ENCODE results near the gene MYO1G. TPM values are rescaled to one million over a fixed set of nuclear protein-coding genes. Genes with fewer than 3 reads are reported as not detected.
A peak's percentile ranks its signal among the peaks of the same experiment; 100 is the strongest.

Gene MYO1G
- total RNA-seq, 1 experiment from 2014 or later, result 62.4 TPM

GRCh38 chr7:44958645-44959344 lies 20.0 kb downstream of the MYO1G start:
- Histone ChIP-seq H3K79me2 (ENCODE audit: low read length) (no peaks in the 10 kb centered on the region), H2AFZ (ENCODE audit: low read length) (no peak overlapping the region), H3K4me3 (ENCODE audit: low read length) (no peak overlapping the region), H3K27ac (ENCODE audit: low read length) (no peak overlapping the region), H3K9me2 (replicated peaks; ENCODE audit: insufficient read depth, low read length) (no peaks in the 10 kb centered on the region), H4K20me1 (ENCODE audit: insufficient read depth, low read depth, low read length) (no peaks in the 10 kb centered on the region; the same call in 1 of the 2 replicates), H3K9me3 (ENCODE audit: low read length) (no peaks in the 10 kb centered on the region), H3K36me3 (ENCODE audit: insufficient read depth, low read length) (no peaks in the 10 kb centered on the region), H3K9ac (ENCODE audit: low read length) (no peak overlapping the region), H3K4me1 (ENCODE audit: low read length) (peaks cover 14% of the 10 kb centered on the region), H3K27me3 (ENCODE audit: low read length) (no peaks in the 10 kb centered on the region), H3K4me2 (ENCODE audit: low read depth, low read length, poor library complexity, severe bottlenecking) (no peak overlapping the region)
- DNase-seq, result no peak

DNA sequence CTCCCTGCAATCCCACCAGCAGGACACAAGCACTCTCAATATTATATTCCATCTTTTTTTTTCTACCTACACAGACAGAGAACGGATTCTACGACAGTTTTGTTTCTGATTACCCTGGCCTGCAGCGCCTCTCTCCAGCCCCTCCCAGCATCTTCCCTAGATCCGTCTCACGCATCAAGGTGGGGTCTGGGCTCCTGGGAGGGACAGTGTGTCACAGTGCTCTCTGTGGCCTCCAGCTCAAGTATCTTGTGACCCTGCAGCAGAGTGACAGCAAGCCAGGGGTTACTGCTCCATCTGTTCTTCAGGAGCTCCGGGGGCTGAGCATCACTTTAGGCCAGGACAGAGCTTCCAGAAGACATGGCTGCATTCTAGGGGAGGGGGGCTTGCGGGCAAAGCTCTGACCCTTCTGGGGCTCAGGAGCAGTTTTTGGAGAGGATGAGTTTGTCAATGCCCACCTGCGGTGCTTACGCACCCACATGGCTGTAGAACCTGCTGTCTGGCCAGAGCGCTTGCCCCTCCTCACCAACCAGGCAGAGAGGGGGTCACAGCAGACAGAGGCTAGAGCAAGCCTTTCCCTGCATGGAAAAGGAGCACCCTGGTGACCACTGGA lies 22.6 kb downstream of the MYO1G start:
- Histone ChIP-seq H3K27ac (ENCODE audit: low read length) (no peak overlapping the region), H3K4me2 (ENCODE audit: low read depth, low read length, poor library complexity, severe bottlenecking) (no peak overlapping the region), H3K9ac (ENCODE audit: low read length) (no peak overlapping the region)

DNA sequence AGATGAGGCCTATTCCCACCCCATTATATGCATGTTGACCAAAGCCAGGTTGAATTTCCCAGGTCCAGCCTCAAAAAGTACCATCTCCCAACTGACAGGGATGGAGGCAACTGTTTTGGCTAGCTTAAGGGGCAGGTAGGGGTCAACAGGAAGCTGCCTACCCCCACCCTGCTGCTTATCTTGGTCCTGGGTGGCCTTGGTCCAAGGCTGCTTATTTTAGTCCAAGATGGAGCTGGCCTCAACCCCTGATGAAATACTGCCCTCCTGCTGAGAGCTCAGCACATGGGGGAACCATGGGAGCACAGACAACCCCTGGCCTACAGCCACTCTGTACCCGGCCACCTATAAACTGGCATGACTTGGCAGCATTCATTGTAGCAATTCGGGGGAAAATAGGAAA lies 23.1 kb downstream of the MYO1G start:
- no peaks in the 10 kb centered on the region for H3K36me3 ChIP-seq (ENCODE audit: insufficient read depth, low read length)
- no peaks in the 10 kb centered on the region for H3K79me2 ChIP-seq (ENCODE audit: low read length)
- H3K27ac ChIP-seq (ENCODE audit: low read length), result no peak overlapping the region
- no peak for DNase-seq
- H3K4me3 ChIP-seq (ENCODE audit: low read length), result no peak overlapping the region
- no peak overlapping the region for H2AFZ ChIP-seq (ENCODE audit: low read length)
- H4K20me1 ChIP-seq (ENCODE audit: insufficient read depth, low read depth, low read length), result no peaks in the 10 kb centered on the region; the same call in 1 of the 2 replicates
- no peak overlapping the region for H3K9ac ChIP-seq (ENCODE audit: low read length)
- H3K27me3 ChIP-seq (ENCODE audit: low read length), result no peaks in the 10 kb centered on the region
- no peaks in the 10 kb centered on the region for H3K9me2 ChIP-seq (replicated peaks; ENCODE audit: insufficient read depth, low read length)
- no peaks in the 10 kb centered on the region for H3K9me3 ChIP-seq (ENCODE audit: low read length)
- peaks cover 14% of the 10 kb centered on the region for H3K4me1 ChIP-seq (ENCODE audit: low read length)
- no peak overlapping the region for H3K4me2 ChIP-seq (ENCODE audit: low read depth, low read length, poor library complexity, severe bottlenecking)

More for the DNA sequence above, 22.6 kb downstream of the MYO1G start:
- peaks cover 14% of the 10 kb centered on the region for H3K4me1 ChIP-seq (ENCODE audit: low read length)
- no peak overlapping the region for H2AFZ ChIP-seq (ENCODE audit: low read length)
- H3K4me3 ChIP-seq (ENCODE audit: low read length), result no peak overlapping the region
- H4K20me1 ChIP-seq (ENCODE audit: insufficient read depth, low read depth, low read length), result no peaks in the 10 kb centered on the region; the same call in 1 of the 2 replicates
- no peak for DNase-seq
- H3K9me3 ChIP-seq (ENCODE audit: low read length), result no peaks in the 10 kb centered on the region
- no peaks in the 10 kb centered on the region for H3K27me3 ChIP-seq (ENCODE audit: low read length)
- H3K36me3 ChIP-seq (ENCODE audit: insufficient read depth, low read length), result no peaks in the 10 kb centered on the region
- no peaks in the 10 kb centered on the region for H3K9me2 ChIP-seq (replicated peaks; ENCODE audit: insufficient read depth, low read length)
- H3K79me2 ChIP-seq (ENCODE audit: low read length), result no peaks in the 10 kb centered on the region

DNA sequence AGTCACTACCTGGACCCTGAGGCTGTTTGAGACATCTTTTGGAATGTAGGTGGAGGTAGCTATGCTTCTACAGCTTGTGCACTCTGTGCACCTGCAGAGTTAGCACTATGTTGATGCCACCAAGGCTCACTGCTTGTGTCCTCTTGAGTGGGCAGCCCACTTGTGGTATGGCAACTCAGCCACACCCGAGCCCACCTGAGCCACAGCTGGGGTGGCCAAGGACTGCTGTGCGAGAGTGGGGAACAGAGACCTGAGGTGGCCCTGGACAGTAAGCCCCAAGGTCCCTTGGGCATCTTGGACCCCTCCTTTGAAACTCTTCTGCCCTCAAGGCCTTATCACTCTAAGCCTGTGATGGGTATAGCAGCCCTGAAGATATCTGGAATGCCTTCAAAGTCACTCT lies 25.7 kb downstream of the MYO1G start:
- no peaks in the 10 kb centered on the region for H4K20me1 ChIP-seq (ENCODE audit: insufficient read depth, low read depth, low read length)
- no peak overlapping the region for H3K9ac ChIP-seq (ENCODE audit: low read length)
- H3K27me3 ChIP-seq (ENCODE audit: low read length), result no peaks in the 10 kb centered on the region
- H2AFZ ChIP-seq (ENCODE audit: low read length), result no peak overlapping the region
- H3K79me2 ChIP-seq (ENCODE audit: low read length), result no peaks in the 10 kb centered on the region
- H3K9me2 ChIP-seq (replicated peaks; ENCODE audit: insufficient read depth, low read length), result no peaks in the 10 kb centered on the region
- no peak overlapping the region for H3K4me2 ChIP-seq (ENCODE audit: low read depth, low read length, poor library complexity, severe bottlenecking)
- H3K27ac ChIP-seq (ENCODE audit: low read length), result no peak overlapping the region
- no peak for DNase-seq
- no peak overlapping the region for H3K4me3 ChIP-seq (ENCODE audit: low read length)
- peaks cover 13% of the 10 kb centered on the region for H3K4me1 ChIP-seq (ENCODE audit: low read length)
- no peaks in the 10 kb centered on the region for H3K9me3 ChIP-seq (ENCODE audit: low read length)
- no peaks in the 10 kb centered on the region for H3K36me3 ChIP-seq (ENCODE audit: insufficient read depth, low read length)

- no peaks in the 10 kb centered on the region for H3K36me3 ChIP-seq (ENCODE audit: insufficient read depth, low read length)
- peak overlapping the region; percentile 14 for H3K4me2 ChIP-seq (ENCODE audit: low read depth, low read length, poor library complexity, severe bottlenecking)
- no peak overlapping the region for H3K9ac ChIP-seq (ENCODE audit: low read length)
- H3K79me2 ChIP-seq (ENCODE audit: low read length), result no peaks in the 10 kb centered on the region
- no peaks in the 10 kb centered on the region for H3K27me3 ChIP-seq (ENCODE audit: low read length)
- H3K4me1 ChIP-seq (ENCODE audit: low read length), result peaks cover 13% of the 10 kb centered on the region
- no peak for DNase-seq
- no peak overlapping the region for H3K27ac ChIP-seq (ENCODE audit: low read length)
- no peaks in the 10 kb centered on the region for H4K20me1 ChIP-seq (ENCODE audit: insufficient read depth, low read depth, low read length)
- H3K9me2 ChIP-seq (replicated peaks; ENCODE audit: insufficient read depth, low read length), result no peaks in the 10 kb centered on the region
- H2AFZ ChIP-seq (ENCODE audit: low read length), result no peak overlapping the region
- no peaks in the 10 kb centered on the region for H3K9me3 ChIP-seq (ENCODE audit: low read length)
- H3K4me3 ChIP-seq (ENCODE audit: low read length), result no peak overlapping the region
These were observed 29.5 kb downstream of the MYO1G start for GRCh38 chr7:44949303-44949702.

GRCh38 chr7:44945479-44945878 lies 33.3 kb downstream of the MYO1G start:
- Histone ChIP-seq H3K4me3 (ENCODE audit: low read length) (no peak overlapping the region), H3K27ac (ENCODE audit: low read length) (no peak overlapping the region), H2AFZ (ENCODE audit: low read length) (no peak overlapping the region), H3K36me3 (ENCODE audit: insufficient read depth, low read length) (no peaks in the 10 kb centered on the region), H3K9me3 (ENCODE audit: low read length) (no peaks in the 10 kb centered on the region), H3K4me2 (ENCODE audit: low read depth, low read length, poor library complexity, severe bottlenecking) (no peak overlapping the region), H3K4me1 (ENCODE audit: low read length) (peaks cover 13% of the 10 kb centered on the region), H3K9me2 (replicated peaks; ENCODE audit: insufficient read depth, low read length) (no peaks in the 10 kb centered on the region), H3K9ac (ENCODE audit: low read length) (no peak overlapping the region), H4K20me1 (ENCODE audit: insufficient read depth, low read depth, low read length) (no peaks in the 10 kb centered on the region), H3K27me3 (ENCODE audit: low read length) (no peaks in the 10 kb centered on the region), H3K79me2 (ENCODE audit: low read length) (no peaks in the 10 kb centered on the region)
- DNase-seq, result no peak

DNA sequence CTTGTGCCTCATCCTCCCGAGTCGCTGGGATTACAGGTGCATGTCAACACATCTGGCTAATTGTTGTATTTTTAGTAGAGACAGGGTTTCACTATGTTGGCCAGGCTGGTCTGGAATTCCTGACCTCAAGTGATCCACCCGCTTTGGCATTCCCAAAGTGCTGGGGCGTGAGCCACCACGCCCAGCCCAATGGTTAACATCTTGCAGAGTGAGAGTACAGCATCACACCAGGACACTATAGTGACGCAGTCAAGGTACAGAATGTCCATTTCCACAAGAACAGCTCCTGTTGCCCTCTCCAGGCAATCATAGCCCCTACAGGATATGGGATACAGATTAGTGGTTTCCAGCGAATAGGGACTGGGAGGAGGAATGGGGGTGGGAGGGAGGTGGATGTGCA lies 34.0 kb downstream of the MYO1G start:
- DNase-seq, result no peak
- no peak overlapping the region for H3K4me2 ChIP-seq (ENCODE audit: low read depth, low read length, poor library complexity, severe bottlenecking)
- no peak overlapping the region for H3K4me3 ChIP-seq (ENCODE audit: low read length)

GRCh38 chr7:44943631-44944030 lies 35.2 kb downstream of the MYO1G start:
- Histone ChIP-seq H4K20me1 (ENCODE audit: insufficient read depth, low read depth, low read length) (no peaks in the 10 kb centered on the region), H3K4me3 (ENCODE audit: low read length) (no peak overlapping the region), H2AFZ (ENCODE audit: low read length) (no peak overlapping the region), H3K9ac (ENCODE audit: low read length) (no peak overlapping the region), H3K4me1 (ENCODE audit: low read length) (peaks cover 5% of the 10 kb centered on the region), H3K27ac (ENCODE audit: low read length) (no peak overlapping the region), H3K36me3 (ENCODE audit: insufficient read depth, low read length) (no peaks in the 10 kb centered on the region), H3K4me2 (ENCODE audit: low read depth, low read length, poor library complexity, severe bottlenecking) (no peak overlapping the region), H3K9me2 (replicated peaks; ENCODE audit: insufficient read depth, low read length) (no peaks in the 10 kb centered on the region), H3K27me3 (ENCODE audit: low read length) (no peaks in the 10 kb centered on the region), H3K79me2 (ENCODE audit: low read length) (no peaks in the 10 kb centered on the region), H3K9me3 (ENCODE audit: low read length) (no peaks in the 10 kb centered on the region)
- DNase-seq, result no peak

More for the DNA sequence above, 34.0 kb downstream of the MYO1G start:
- H2AFZ ChIP-seq (ENCODE audit: low read length), result no peak overlapping the region
- H3K9me3 ChIP-seq (ENCODE audit: low read length), result no peaks in the 10 kb centered on the region
- H3K9ac ChIP-seq (ENCODE audit: low read length), result no peak overlapping the region
- no peaks in the 10 kb centered on the region for H3K27me3 ChIP-seq (ENCODE audit: low read length)
- no peaks in the 10 kb centered on the region for H4K20me1 ChIP-seq (ENCODE audit: insufficient read depth, low read depth, low read length)
- H3K9me2 ChIP-seq (replicated peaks; ENCODE audit: insufficient read depth, low read length), result no peaks in the 10 kb centered on the region
- H3K27ac ChIP-seq (ENCODE audit: low read length), result no peak overlapping the region
- H3K4me1 ChIP-seq (ENCODE audit: low read length), result peaks cover 13% of the 10 kb centered on the region
- H3K79me2 ChIP-seq (ENCODE audit: low read length), result no peaks in the 10 kb centered on the region
- H3K36me3 ChIP-seq (ENCODE audit: insufficient read depth, low read length), result no peaks in the 10 kb centered on the region
